Right lobe of liver (tissue), 6 donors: ENCODE measurements around the gene SCYGR4. TPM values are rescaled to one million over a fixed set of nuclear protein-coding genes. Genes with fewer than 3 reads are reported as not detected.

Experiments
- ATAC-seq, 4 donors: fragments of 200-7000 bp; cut with Tn5 transposase; one replicate each; pipeline ENCODE4 v1.9.1; 2020; ENCODE audit warnings: mild to moderate bottlenecking in 4 of 4, moderate library complexity in 4 of 4
- DNase-seq, 3 donors: peaks; one replicate each; pipeline ENCODE4 v3.0.0-alpha.2; 2020
- H3K27ac ChIP-seq, 3 donors: fragments of 200-600 bp; one replicate each; pipeline ENCODE4 v1.8.0; 2022
- H3K27me3 ChIP-seq, 2 donors: fragments of 200-600 bp; one replicate each; pipeline ENCODE4 v1.8.0; 2022
- H3K36me3 ChIP-seq, 4 donors: fragments of 200-600 bp; sonication (generic) in 1 of 4; one replicate each; pipeline versions ENCODE4 v1.5.1 to v1.8.0; 2017 to 2022; ENCODE audit warnings: control low read depth in 1 of 4
- H3K4me1 ChIP-seq, 4 donors: fragments of 200-600 bp; sonication (generic) in 1 of 4; one replicate each; pipeline versions ENCODE4 v1.5.1 to v1.8.0; 2017 to 2022; ENCODE audit warnings: control low read depth in 1 of 4
- H3K4me3 ChIP-seq, 3 donors: fragments of 200-600 bp; one replicate each; pipeline ENCODE4 v1.8.0; 2022
- H3K9me3 ChIP-seq, 4 donors: fragments of 200-600 bp; sonication (generic) in 1 of 4; one replicate each; pipeline versions ENCODE4 v1.5.1 to v1.8.0; 2017 to 2022; ENCODE audit warnings: control low read depth in 1 of 4
- CTCF ChIP-seq, 4 donors: fragments of 200-600 bp in 3 of 4; fragments of 450-650 bp in 1 of 4; IDR thresholded peaks; one replicate each; pipeline versions ENCODE4 v1.5.1 to v1.8.0; 2016 to 2022; ENCODE audit warnings: antibody characterized with exemption in 4 of 4, mild to moderate bottlenecking in 2 of 4
- POLR2A ChIP-seq: fragments of 450-650 bp; IDR thresholded peaks from one replicate; pipeline ENCODE4 v1.6.1; 2017; ENCODE audit warnings: antibody characterized with exemption, mild to moderate bottlenecking
- WGBS: methylation state at CpG from one replicate; pipeline ENCODE4 v1.1.6; 2018; ENCODE audit warnings: low coverage, low lambda C conversion rate; ENCODE audit not compliant: insufficient coverage; ENCODE audit errors: missing lambda C conversion rate; 5-methylcytosine and 5-hydroxymethylcytosine counted together
- intact Hi-C, 2 donors: fragments of 100-400 bp; cut with DNase I; formaldehyde crosslinking; loops; one replicate each; pipeline versions ENCODE4 v1.11.2 to v1.14.1; 2022
- total RNA-seq, 6 experiments: library from RNA; depleted of rRNA in 2 of 6; stranded (reverse); fragments of >200 nt in 2 of 6; fragmentation: NEBNext Ultra II Directional in 3 of 6; extraction: Animal tissue kit (Norgen Biotek cat#: 25700) in 3 of 6; gene quantifications; one replicate each; pipeline versions ENCODE4 v1.1.0 to v1.2.4, GENCODE V29; 2016 to 2023
- donor health status: DM: no; HTN: yes; CAD: no.
- donor health status: DM: no; HTN: no; CAD: no.
- donor health status: DM: no; HTN: no; CAD: no.
- donor health status: DM: no; HTN: yes; CAD: no.
- donor health status: DM: no; HTN: yes; CAD: no.

The SCYGR4 gene
- total RNA-seq, 6 experiments from 2014 or later, result not detected

DNA sequence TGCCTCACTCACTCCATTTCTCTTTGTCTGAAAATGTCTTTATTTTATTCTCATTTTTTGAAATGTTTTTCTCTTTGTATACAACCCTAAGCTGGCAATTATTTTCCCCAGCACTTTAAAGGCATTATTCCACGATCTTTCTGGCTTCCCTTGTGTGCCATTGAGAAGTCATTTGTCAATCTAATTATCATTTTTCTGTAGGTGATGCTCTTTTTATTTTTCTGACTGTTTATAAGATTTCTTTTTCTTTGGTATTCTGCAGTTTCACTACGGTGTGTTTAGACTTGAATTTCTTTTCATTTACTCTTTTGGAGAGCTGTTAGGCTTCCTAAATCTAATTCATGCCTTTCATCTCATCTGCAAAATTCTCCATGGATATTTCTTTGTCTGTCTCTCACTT lies 8.1 kb downstream of the SCYGR4 start:
- Histone ChIP-seq H3K4me3 (no peak overlapping the region), H3K4me1 (no peaks in the 10 kb centered on the region), H3K27ac (no peak overlapping the region), H3K36me3 (no peaks in the 10 kb centered on the region), H3K9me3 (no peaks in the 10 kb centered on the region), H3K27me3 (no peaks in the 10 kb centered on the region)
- TF ChIP-seq CTCF (IDR thresholded peaks at IDR 0.05) (no peak), POLR2A (no peak)
- ATAC-seq (no peak), DNase-seq (no peak)
- WGBS, result 45% methylated on average over 2 of the region's 2 CpGs
- intact Hi-C loops, result no loop called here

DNA sequence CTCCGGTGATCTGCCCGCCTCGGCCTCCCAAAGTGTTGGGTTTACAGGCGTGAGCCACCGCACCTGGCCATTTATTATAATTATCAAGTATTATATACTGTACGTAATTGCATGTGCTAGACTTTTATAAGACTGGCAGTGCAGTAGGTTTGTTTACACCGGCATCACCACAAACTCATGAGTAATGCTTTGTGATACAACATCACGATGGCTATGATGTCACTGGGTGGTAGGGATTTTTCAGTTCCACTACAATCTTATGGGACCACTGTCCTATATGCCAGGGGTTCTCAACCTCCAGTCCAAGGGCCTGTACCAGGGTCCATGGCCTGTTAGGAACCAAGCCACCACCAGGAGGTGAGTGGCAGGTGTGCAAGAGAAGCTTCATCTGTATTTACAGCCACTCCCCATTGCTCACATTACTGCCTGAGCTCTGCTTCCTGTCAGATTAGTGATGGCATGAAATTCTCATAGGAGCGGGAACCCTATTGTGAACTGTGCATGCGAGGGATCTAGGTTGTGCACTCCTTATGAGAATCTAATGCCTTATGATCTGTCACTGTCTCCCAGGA lies 9.4 kb downstream of the SCYGR4 start:
- no peak overlapping the region for H3K4me3 ChIP-seq
- TF ChIP-seq POLR2A (no peak), CTCF (IDR thresholded peaks at IDR 0.05) (no peak)
- no peak overlapping the region for H3K27ac ChIP-seq
- intact Hi-C loops, result no loop called here
- no peaks in the 10 kb centered on the region for H3K27me3 ChIP-seq
- no peaks in the 10 kb centered on the region for H3K9me3 ChIP-seq
- ATAC-seq, result no peak
- H3K36me3 ChIP-seq, result no peaks in the 10 kb centered on the region
- no peaks in the 10 kb centered on the region for H3K4me1 ChIP-seq
- WGBS, result 98% methylated on average over 8 of the region's 10 CpGs
- no peak for DNase-seq

DNA sequence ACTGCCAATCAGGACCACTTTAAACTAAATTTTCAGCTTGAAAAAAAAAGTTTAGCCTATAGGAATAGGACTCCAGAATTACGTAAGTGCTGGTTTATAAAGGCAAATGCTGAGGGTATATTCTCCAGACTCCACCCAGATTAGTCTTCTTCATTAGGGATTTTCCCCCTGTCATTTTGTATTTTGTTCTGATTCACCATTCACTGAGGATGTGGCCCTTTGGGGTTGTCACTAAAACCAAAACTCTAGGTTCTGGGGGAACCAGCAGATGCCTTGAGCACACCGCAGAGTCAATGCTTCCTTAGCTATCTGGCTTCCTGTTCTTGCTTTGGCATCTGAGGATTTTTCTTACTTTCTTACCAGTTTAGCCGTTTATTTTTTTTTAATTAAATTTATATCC lies 10.5 kb downstream of the SCYGR4 start:
- TF ChIP-seq POLR2A, result no peak
- TF ChIP-seq CTCF (IDR thresholded peaks at IDR 0.05), result no peak
- no peak for DNase-seq
- WGBS, result 63% methylated on average over 3 of the region's 3 CpGs
- Histone ChIP-seq H3K36me3 (no peaks in the 10 kb centered on the region), H3K27me3 (no peaks in the 10 kb centered on the region), H3K4me1 (no peaks in the 10 kb centered on the region), H3K9me3 (no peaks in the 10 kb centered on the region), H3K27ac (no peak overlapping the region), H3K4me3 (no peak overlapping the region)
- intact Hi-C loops, result no loop called here
- ATAC-seq, result no peak

DNA sequence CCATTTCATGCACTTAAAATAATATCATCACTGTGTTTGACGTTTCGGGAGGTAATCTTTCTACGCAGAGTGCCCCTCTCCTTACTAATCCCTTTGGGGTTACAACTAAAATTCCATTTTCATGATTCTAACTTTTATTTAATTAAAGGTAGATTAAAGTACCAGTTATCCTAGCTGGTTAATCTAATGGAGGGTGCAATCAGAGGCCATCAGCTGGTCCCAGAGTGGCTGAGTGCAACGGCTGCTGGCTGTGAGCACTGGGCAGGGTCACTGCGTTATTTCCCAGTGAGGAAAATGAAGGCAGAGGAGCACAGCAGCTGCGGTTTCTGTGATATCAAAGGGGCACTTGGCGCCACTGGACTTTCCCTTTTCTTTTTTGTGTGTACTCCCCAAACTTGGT lies 12.1 kb downstream of the SCYGR4 start:
- Histone ChIP-seq H3K4me1 (no peaks in the 10 kb centered on the region), H3K9me3 (no peaks in the 10 kb centered on the region), H3K27ac (no peak overlapping the region), H3K27me3 (no peaks in the 10 kb centered on the region), H3K36me3 (no peaks in the 10 kb centered on the region), H3K4me3 (no peak overlapping the region)
- TF ChIP-seq POLR2A (no peak), CTCF (IDR thresholded peaks at IDR 0.05) (no peak)
- ATAC-seq (no peak), DNase-seq (no peak)
- whole genome bisulfite sequencing, result 54% methylated on average over 5 of the region's 7 CpGs
- intact Hi-C loops, result no loop called here

- WGBS, result 75% methylated on average over 3 of the region's 3 CpGs
- Histone ChIP-seq H3K27me3 (no peaks in the 10 kb centered on the region), H3K9me3 (no peaks in the 10 kb centered on the region), H3K4me3 (no peak overlapping the region), H3K36me3 (no peaks in the 10 kb centered on the region), H3K27ac (no peak overlapping the region), H3K4me1 (no peaks in the 10 kb centered on the region)
- intact Hi-C loops, result no loop called here
- TF ChIP-seq CTCF (IDR thresholded peaks at IDR 0.05) (no peak), POLR2A (no peak)
- ATAC-seq, result no peak
- no peak for DNase-seq
Observed at GRCh38 chr2:227630322-227630721, 13.0 kb downstream of the SCYGR4 start.
